Measurements from ENCODE around the gene OXCT1.

DNA sequence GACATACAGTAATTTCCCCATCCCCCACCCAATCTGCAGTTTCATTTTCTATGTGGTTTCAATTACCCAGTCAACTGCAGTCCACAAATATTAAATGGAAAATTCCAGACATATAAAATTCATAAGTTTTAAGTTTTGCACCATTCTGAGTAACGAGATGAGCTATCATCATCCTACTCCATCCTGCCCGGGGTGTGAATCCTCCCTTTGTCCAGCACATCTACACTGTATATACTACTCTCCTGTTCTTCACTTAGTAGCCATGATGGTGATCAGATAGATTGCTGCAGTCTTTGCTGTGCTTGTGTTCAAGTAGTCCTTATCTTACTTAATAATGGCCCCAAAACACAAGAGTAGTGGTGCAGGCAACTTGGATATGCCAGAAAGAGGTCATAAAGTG lies 11.3 kb downstream of the OXCT1 start:
- TF ChIP-seq, protein P1, sequence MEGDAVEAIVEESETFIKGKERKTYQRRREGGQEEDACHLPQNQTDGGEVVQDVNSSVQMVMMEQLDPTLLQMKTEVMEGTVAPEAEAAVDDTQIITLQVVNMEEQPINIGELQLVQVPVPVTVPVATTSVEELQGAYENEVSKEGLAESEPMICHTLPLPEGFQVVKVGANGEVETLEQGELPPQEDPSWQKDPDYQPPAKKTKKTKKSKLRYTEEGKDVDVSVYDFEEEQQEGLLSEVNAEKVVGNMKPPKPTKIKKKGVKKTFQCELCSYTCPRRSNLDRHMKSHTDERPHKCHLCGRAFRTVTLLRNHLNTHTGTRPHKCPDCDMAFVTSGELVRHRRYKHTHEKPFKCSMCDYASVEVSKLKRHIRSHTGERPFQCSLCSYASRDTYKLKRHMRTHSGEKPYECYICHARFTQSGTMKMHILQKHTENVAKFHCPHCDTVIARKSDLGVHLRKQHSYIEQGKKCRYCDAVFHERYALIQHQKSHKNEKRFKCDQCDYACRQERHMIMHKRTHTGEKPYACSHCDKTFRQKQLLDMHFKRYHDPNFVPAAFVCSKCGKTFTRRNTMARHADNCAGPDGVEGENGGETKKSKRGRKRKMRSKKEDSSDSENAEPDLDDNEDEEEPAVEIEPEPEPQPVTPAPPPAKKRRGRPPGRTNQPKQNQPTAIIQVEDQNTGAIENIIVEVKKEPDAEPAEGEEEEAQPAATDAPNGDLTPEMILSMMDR (conservative IDR thresholded peaks at IDR 0.05 in 1 of 2, IDR thresholded peaks at IDR 0.05 in 1 of 2; ENCODE audit: extremely low read depth in 1 of 2, insufficient read depth in 1 of 2, low read depth in 1 of 2, low read length in 2 of 2), result no peak
- no peak for TF ChIP-seq EZH2 (IDR thresholded peaks at IDR 0.05; ENCODE audit: borderline replicate concordance, low read length)
